Measurements from ENCODE around the gene ACOT13. TPM values are rescaled to one million over a fixed set of nuclear protein-coding genes. Genes with fewer than 3 reads are reported as not detected.

ACOT13 gene
- total RNA-seq, 1 experiment from 2014 or later, result 15.7 TPM

Other genes starting within 250 kb of the ACOT13 start
- gene GPLD1, start 177.5 kb upstream of the ACOT13 start, total RNA-seq (2014; rRNA removed; shearing (Covaris generic); ENCODE audit: low replicate concordance), result 8.5 and 9.0 TPM in 2 replicates
- 33.1 and 33.9 TPM in 2 replicates for gene ALDH5A1, start 172.1 kb upstream of the ACOT13 start, total RNA-seq (2014; rRNA removed; shearing (Covaris generic); ENCODE audit: low replicate concordance)
- gene KIAA0319, start 20.9 kb upstream of the ACOT13 start, total RNA-seq (2014; rRNA removed; shearing (Covaris generic); ENCODE audit: low replicate concordance), result 0.45 and 0.51 TPM in 2 replicates
- gene TDP2, start 178 bp upstream of the ACOT13 start, total RNA-seq (2014; rRNA removed; shearing (Covaris generic); ENCODE audit: low replicate concordance), result 30.1 and 49.3 TPM in 2 replicates
- gene C6orf62, start 52.1 kb downstream of the ACOT13 start, total RNA-seq (2014; rRNA removed; shearing (Covaris generic); ENCODE audit: low replicate concordance), result 49.7 and 123 TPM in 2 replicates
- 23.3 and 29.6 TPM in 2 replicates for gene GMNN, start 107.9 kb downstream of the ACOT13 start, total RNA-seq (2014; rRNA removed; shearing (Covaris generic); ENCODE audit: low replicate concordance)
- not detected in 2 replicates for gene ARMH2, start 131.8 kb downstream of the ACOT13 start, total RNA-seq (2014; rRNA removed; shearing (Covaris generic); ENCODE audit: low replicate concordance)

Measured in Karpas-422 (cell line).